GM21529 (cell line): ENCODE measurements around the gene ASAP2.

Experiments used
- ATAC-seq: cut with Tn5 transposase; IDR thresholded peaks from one replicate; pipeline ENCODE4 v1.9.1; 2021; ENCODE audit not compliant: unreplicated experiment

Gene ASAP2

DNA sequence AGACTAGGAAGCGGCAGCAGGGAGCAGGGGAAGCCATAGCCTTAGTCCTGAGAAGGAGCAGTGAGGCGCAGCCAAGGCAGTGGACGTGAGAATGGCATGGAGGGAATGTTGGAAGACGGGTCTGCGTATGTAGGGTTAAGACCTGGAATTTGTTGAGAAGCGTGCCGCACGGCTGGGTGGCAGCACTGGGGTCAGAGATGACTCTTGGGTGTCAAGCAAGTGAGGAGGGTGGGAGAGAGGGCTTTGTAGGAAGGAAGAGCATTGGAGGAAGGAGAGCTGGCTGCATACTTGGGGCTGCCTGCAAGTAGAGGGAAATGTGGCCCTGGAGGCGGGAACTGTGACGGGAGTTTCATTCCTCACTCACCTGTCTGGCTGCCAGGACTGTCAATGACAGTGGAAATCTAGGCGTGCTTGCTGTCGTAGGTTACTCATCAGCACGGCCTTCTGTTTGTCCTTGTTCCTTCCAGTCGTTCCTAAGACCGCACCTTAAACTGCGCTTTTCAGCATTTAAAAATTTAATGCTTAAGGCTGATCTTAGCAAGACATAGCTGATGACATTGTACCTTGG is 108.8 kb downstream of the ASAP2 start:
- ATAC-seq: no peak

DNA sequence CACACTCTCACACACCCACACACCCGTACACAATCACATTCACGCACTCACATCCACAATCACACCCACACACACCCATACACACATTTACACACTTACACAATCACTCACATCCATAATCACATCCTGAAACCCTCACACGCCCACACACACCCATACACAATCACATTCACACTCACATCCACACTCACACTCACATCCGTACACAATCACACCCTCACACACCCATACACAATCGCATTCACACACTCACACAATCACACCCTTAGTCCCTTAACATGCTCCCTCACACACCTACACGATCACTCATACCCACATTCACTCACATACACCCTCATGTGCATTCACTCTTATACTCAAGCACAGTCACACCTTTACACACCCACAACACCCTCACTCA is 110.9 kb downstream of the ASAP2 start:
- no peak for ATAC-seq

DNA sequence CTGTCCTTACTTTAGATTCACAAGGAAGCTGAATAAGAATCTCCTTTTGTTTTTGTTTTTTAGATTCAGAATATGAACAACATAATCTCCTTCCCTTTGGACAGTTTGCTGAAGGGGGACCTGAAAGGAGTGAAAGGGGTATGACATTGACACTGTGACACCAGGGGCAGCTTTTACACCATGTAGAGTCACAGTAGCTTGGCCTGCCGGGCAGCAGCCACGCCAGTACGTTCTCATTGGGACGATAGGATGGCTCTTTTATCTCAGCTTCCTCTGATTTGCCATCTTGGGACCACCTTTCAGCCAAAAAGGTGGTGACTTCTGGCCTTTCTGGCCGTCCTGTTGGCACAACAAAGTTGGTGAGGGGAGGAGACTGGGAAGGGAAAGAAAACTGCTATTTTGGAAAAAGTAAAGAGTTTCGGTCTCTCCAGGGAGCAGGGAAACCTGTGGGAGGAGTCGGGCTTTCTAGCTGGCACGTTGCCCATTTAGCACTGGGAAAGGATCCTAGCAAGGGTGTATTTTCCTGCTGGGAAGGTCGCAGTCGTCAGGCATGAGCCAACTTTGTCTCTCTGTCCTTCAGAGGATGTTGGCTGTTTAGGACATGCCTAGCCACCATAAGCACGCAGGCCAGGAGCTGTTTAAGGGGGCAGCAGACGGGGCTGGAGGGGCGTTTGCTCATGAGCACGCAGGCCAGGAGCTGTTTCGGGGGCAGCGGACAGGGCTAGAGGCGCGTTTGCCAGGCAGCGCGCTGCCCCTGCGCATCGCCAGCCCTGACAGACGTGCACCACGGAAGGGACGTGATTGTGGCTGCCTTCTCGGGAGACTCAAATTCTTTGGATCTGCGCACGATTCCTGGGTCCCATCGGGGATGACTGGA is 112.1 kb downstream of the ASAP2 start:
- ATAC-seq: no peak

DNA sequence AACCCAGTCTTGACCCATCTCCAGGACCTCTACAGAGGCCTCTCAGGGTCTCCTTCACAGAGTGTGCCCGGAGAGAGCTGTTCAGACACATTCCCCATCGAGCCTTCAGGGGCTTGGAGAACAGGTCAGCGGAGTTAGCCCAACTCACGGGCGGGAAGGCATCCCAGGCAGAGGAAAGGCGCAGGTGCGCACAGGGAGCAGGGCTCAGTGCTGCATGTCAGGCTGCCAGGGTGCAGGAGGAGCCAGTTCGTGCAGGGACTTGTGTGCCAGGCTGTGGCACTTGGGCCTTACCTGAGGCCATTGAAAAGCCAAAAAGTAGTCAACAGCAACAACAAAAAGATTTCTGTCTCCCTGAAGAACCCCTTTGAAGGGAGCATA is 112.7 kb downstream of the ASAP2 start:
- ATAC-seq: no peak

DNA sequence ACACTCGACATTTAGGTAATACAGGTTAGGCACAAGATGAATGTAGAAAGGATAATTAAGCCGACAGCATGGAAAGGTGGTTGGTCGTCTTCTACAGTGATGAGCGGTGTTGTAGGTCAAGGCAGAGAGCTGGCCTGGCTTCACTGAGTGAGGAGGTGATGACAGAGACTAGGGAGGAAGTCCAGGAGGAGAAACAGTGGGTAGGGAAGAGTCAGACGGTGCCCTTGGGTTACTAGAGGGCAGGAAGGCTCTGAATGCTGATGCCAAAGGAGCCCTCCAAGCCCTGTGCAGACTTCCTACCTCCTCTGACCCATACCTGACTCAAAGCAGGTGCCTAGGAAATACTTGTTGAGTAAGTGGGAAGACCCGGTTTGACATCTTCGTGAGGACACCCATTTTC is 116.0 kb downstream of the ASAP2 start:
- ATAC-seq: no peak

DNA sequence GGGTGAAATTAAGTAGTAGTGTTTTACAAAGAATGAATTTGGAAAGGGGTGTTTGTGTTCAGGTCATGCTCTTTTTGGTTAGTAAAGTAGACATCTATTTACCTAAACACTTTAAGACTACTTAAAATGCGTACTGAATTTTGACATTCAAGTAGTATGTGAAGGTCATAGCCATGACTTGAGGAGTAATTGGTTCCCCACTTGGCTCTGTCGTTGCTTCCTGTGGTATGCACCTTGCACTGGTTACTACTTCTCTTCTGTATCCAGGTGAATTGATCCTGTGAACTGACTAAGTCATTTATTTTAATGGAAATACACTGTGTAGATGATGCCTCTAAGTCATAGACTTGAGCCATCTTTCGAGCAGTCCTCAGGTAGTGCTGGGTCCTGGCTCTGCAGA is 118.8 kb downstream of the ASAP2 start:
- no peak for ATAC-seq

DNA sequence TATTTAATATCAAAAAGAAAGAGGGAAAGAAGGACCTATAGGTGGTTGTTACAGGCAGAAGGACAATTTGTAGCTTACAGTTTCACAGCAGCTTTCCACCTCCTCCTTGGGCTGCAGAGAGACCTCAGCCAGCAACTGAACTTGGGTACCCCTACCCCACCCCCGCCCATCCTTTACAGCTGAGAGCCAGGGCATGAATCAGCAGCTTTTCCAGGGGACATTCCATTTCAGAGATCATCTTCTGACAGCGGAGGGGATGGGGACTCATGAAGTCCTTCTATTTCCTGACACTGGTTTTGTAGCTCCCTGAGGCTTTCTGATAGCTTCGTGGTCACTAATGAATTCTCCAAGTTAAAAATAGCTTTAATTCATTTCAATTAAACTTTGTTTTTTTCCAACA is 120.4 kb downstream of the ASAP2 start:
- ATAC-seq: no peak

DNA sequence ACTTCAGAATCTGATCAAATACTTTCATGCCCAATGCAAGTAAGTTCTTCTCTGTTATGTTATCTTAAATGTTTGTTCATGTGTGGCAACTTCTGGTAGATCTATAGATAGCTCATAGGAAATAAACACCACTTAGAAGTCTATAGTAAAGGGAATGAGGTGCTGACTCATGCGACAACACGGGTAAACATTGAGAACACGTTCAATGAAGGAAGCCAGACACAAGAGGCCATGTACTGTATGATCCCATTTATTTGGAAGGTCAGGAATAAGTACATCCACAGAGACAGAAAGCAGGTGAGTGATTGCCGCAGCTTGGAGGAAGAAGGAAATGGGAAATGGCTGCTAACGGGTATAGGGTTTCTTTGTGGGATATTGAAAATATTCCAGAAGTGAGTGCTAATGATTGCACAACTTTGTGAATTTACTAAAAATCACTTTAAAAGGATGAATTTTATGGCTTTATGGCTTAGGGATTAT is 121.3 kb downstream of the ASAP2 start:
- no peak for ATAC-seq

DNA sequence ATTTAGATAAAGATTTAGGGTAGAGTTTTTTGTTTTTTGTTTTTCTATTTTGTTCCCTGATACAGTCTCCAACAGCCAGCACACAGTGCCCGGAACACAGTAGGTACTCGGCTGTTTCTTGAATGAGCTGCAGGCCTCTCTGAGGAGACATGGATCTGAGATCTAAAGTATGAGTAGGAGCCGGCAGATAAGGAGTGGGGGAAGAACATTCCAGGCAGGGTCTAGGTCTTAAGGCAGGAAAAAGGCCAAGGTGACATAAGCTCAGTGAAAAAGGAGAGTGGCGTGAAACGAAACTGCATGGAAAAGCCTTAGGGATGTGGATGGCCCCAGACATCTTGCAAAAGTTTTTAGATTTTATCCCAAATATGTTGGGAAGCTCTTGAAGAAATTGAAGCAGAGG is 122.3 kb downstream of the ASAP2 start:
- no peak for ATAC-seq

DNA sequence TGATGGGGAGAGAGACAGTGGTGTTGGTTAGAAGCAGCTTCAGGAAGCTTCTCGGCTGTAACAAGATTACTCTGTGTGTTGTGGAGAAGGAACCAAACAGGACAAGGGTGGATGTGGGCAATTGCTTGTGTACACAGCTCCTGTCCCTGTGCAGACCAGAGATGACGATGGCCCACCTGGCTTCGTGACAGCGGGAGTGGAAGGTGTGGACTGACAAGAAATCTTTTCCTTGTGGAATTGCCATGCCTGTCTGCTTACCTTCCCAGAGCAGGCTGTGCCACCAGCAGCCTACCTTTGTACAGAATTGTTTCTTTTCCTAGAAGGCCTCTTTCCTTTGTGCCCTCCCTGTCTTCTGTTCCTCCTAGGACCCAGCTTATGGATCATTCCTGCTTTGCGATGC is 122.9 kb downstream of the ASAP2 start:
- ATAC-seq: no peak

DNA sequence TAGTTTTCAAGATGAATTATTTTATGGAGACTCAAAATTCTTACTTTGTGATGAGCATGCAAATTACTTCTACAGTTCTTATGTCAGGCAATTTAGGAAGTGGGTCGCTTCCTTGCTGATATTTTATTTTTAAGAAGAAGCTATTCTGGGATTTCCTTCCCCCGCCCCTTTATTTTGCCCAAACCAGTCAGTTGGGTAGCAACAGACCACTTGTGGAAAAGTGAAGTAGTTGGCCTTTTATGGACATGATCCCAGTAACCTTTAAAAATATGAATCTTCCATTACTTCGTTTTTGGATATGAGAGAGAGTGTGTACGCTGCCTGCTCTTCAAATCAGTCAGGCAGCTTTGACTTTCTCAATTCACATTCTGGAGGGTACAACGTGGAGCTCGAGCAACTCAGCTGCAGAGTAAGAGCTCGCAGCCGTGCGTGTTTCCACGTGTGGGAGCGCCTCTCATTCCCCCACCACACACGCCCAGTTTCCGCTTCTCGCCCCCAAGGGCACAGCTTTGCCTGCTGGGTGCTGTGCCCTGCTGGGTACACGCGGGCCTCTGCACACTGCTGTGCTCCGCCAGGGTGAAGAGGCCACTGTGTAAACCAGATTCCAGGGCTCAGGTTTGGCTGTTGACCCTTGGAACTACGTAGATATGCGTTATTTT is 124.1 kb downstream of the ASAP2 start:
- ATAC-seq: no peak

DNA sequence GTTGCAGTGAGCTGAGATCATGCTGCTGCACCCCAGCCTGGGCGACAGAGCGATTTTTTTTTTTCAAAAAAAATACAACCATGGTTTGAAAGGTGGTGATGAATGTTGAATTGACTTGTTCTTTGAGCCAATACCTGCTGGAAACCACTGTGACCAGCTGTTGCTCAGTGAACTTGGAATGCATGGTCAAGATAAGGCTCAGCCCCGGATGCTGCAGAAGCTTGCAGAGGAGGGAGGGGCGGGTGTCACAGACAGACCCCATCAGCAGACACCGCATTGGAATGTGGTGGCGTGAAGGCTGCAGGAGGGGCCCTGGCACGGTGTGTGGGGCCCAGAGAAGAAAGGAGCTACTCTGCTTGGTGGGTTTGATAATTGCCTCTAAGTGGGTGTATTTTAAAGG is 125.1 kb downstream of the ASAP2 start:
- ATAC-seq: no peak

DNA sequence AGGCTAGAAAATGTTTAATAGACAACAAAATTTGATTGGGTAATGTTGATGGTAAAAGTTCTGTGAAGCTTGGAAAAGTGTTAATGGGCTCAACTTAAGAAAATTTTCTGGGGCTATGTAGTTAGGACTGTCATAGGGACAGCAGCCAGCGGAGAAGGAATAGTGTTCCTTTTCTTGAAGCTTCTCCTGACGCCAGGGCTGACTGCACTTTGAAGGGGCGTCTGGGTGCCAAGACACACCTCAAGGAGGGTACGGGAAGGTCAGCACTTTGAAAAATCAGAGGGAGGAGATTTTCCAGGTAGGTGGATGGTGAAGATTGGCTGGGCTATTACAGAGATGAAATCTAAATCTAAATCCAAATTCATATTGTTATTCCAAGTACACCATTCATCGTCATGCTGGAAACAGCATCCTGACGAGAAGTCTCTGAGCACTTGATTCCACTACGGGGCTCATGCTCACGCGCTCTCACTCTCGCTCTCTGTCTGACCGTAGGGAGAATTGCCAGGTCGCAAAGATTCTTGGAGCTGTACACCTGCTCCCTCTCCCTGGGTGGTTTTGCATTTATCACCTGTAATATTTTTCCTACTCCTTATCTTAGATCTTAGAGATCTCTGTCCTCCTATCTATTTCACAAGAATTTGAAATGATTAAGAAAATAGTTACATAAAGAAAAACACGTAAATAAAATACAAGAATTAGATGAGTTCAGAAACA is 125.7 kb downstream of the ASAP2 start:
- no peak for ATAC-seq

DNA sequence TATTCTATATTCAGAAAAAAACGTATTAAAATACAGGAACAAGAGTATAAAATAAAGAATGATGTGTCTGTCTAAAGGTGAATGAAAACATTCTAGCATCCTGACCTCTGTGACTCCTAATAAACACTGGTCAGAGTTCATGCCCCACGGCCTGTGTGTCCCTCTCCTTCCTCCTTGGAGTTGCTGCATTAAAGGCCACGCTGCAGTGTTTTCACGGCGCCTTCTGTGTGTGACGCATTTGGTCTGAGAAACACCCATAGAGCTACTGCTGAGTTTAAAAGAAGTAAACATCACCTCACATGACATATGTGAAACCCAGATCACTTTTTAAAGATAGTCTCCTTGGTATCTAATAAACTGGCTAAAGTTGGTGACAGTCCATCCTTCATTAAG is 126.2 kb downstream of the ASAP2 start:
- no peak for ATAC-seq

DNA sequence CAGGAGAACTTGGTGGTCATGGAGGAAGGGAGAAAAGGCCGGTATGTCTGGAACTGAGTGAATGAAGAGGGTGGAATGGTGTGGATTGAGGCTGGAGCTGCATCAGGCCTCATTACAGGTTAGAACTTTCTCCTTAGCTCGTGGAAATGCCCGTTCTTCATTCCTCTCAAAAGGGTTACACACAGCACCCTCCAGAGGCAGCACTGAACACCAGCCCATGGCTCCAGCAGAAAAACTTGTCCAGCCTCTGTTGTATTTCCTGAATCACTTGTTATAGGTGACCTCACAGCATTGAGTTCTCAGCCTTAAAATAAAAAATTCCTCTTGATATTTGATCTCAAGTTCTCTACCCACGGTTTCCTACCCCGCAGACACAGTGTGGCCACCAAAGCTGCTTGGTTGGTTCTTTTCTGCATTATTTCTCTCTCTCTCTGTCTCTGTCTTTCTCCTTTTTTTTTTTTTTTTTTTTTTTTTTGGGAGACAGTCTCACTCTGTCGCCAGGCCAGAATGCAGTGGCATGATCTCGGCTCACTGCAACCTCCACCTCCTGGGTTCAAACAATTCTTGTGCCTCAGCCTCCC is 127.1 kb downstream of the ASAP2 start:
- ATAC-seq: no peak

DNA sequence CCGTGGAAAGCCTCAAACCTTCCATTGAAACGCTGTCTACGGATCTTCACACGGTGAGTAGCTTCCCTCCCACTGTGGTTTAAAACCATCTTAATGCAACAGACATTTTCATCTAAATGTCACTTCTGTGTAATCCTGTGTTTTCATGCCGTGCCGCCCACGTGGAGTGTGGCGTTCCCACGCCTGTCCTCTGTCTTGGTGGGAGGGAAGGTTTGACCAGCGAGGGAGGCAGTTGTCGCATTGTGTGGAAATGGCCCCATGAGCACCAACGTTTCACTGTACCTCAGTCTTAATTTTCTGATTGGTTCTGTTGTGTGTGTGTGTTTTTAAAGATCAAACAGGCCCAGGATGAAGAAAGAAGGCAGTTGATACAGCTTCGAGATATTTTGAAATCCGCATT is 128.1 kb downstream of the ASAP2 start:
- ATAC-seq: no peak

DNA sequence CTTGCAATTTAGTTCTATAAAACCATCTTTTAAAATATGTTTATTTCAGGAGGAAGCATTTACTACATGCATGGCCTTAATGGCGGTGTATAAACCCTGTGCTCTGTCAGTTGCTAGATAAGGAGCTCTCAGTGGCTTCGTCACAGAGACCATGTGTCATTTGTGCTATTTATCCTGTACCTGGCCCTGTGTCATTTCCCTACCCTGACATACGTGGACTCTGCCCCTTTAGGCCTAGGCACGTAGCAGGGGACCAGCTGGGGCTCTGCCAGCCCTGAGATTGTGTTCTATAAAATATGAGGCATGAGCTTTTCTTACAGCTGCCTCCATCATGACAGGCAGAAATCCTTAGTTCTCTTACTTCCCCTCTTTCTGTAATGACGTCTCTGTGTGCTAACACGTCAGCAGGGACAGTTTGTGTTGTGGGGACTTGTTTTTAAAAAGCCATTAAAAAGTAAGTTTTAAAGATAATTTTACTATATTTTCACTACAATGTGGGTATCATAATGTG is 128.8 kb downstream of the ASAP2 start:
- no peak for ATAC-seq

DNA sequence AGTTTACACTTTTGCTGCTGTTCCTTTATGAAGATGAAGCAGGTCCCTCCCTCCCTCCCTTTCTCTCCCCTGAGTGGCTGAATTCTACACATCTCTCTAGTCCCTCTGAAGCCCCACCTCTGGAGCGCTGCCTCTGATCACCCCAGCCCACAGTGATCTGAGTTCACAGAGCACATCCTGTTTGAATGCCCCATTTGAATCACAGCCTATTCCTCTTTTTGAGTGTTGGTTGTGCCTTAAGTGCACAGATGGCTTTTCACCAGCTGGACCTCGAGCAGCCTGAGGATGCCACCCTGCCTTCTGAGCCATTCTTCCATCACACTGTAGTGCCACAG is 129.6 kb downstream of the ASAP2 start:
- ATAC-seq: no peak

DNA sequence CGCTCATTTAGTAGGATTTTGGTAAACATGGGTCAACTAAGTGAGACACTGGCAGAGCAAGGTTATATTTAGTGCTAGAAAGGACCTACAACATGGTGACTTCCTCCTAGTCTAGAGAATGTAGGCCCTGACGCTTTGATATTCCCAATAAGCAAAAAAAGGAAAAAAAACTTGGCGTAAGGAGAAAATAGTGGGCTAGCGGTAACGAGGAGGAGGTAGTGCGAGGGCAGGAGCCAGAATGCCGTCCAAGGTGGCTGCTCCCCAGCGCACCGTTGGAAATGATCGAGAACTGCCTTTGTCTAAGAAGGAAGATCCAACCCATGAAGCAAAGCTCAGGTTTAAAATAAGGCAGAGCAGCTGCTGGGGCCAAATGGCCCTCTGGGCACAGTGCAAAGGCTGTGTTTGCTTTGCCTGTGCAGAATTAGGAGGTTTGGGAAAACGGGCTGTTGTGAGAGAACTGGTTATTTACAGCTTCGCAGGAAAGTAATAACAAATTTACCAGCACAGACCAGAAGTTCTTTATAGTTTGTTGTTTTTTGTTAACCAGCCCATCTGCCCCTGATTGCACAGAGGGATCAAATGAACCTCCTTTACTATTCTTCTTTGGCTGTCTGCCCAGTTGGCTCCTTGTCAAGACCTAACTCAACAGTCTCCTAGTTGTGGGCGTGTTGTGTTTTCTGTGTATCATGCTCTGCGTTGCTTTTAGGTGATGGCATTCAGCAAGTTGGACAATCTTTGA is 130.1 kb downstream of the ASAP2 start:
- ATAC-seq: no peak

DNA sequence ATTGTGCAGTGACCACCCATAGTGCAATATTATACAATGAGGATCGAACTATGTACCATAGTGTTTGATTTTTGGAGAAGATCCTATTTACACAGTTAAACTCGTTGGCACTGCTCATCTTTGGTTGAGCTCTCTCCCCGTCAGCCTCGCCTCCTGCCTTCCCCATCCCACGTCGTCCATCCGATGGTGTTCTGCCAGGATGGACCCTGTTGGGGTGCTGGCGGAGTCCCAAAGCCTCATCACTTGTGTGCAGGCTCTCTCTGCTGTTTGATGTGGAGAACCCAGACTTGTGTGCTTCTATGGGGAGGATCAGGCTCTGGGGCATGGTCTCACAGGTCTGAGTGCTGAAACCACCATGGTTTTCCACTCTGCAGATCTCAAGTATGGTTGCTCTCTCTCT is 131.3 kb downstream of the ASAP2 start:
- no peak for ATAC-seq
